ENCODE data around the gene ATP6V0B. TPM values are rescaled to one million over a fixed set of nuclear protein-coding genes. Genes with fewer than 3 reads are reported as not detected.

ATP6V0B gene
- total and polyA plus RNA-seq, 2 experiments from 2014 or later: 112 to 142 TPM

GRCh38 chr1:43973981-43974442 is 748 bp upstream of the ATP6V0B start (continued):
- TF ChIP-seq ZNF462 (CRISPR knock-in tag; IDR thresholded peaks at IDR 0.05) (no peak), ZNF331 (CRISPR knock-in tag; IDR thresholded peaks at IDR 0.05; ENCODE audit: low read depth) (no peak), NANOG (IDR thresholded peaks at IDR 0.05; ENCODE audit: borderline replicate concordance) (no peak), EZH2 (IDR thresholded peaks at IDR 0.05; ENCODE audit: low read depth, unreplicated experiment) (no peak), POLR2AphosphoS5 (IDR thresholded peaks at IDR 0.05; ENCODE audit: low read depth) (no peak), CREB1 (CRISPR knock-in tag; IDR thresholded peaks at IDR 0.05; ENCODE audit: low read depth) (no peak), EZH2phosphoT487 (IDR thresholded peaks at IDR 0.05; ENCODE audit: unreplicated experiment) (no peak), ETS1 (IDR thresholded peaks at IDR 0.05) (no peak), JUNB (IDR thresholded peaks at IDR 0.05; ENCODE audit: unreplicated experiment) (no peak)
